Stimulated activated CD4-positive, alpha-beta T cell treated with anti-CD3 and anti-CD28 coated beads, TNF-alpha, amount 100 ng/mL, for 4 hours (primary cell): Measurements from ENCODE around the gene MAPKAPK2.

Experiments used
- DNase-seq, 3 experiments: peaks; one replicate each; pipeline ENCODE4 v3.0.0-alpha.2; 2020; ENCODE audit warnings: low read depth in 3 of 3

MAPKAPK2 gene

GRCh38 chr1:206703661-206704060 lies 19.0 kb downstream of the MAPKAPK2 start:
- peak in 2 of 3 experiments; percentile 33 to 45 for DNase-seq

- DNase-seq: no peak
Observed at GRCh38 chr1:206704226-206704625, 19.5 kb downstream of the MAPKAPK2 start.

GRCh38 chr1:206705191-206705590 lies 20.5 kb downstream of the MAPKAPK2 start:
- no peak for DNase-seq

GRCh38 chr1:206705726-206706297 lies 21.1 kb downstream of the MAPKAPK2 start:
- DNase-seq: no peak

GRCh38 chr1:206706298-206706791 lies 21.6 kb downstream of the MAPKAPK2 start:
- DNase-seq: peak in 2 of 3 experiments; percentile 19 to 32

- DNase-seq: no peak
Observed at GRCh38 chr1:206706806-206707366, 22.2 kb downstream of the MAPKAPK2 start.

GRCh38 chr1:206708058-206708457 lies 23.4 kb downstream of the MAPKAPK2 start:
- no peak for DNase-seq

GRCh38 chr1:206708882-206709281 lies 24.2 kb downstream of the MAPKAPK2 start:
- no peak for DNase-seq

- DNase-seq: no peak
Observed at GRCh38 chr1:206709322-206709721, 24.6 kb downstream of the MAPKAPK2 start.

- no peak for DNase-seq
Observed at GRCh38 chr1:206709772-206710459, 25.2 kb downstream of the MAPKAPK2 start.

- no peak for DNase-seq
Observed at GRCh38 chr1:206710460-206710823, 25.7 kb downstream of the MAPKAPK2 start.

GRCh38 chr1:206713070-206713469 lies 28.4 kb downstream of the MAPKAPK2 start:
- no peak for DNase-seq

- no peak for DNase-seq
Observed at GRCh38 chr1:206713910-206714312, 29.2 kb downstream of the MAPKAPK2 start.

GRCh38 chr1:206714331-206715058 lies 29.8 kb downstream of the MAPKAPK2 start:
- no peak for DNase-seq

GRCh38 chr1:206715120-206715519 lies 30.4 kb downstream of the MAPKAPK2 start:
- no peak for DNase-seq

- no peak for DNase-seq
Observed at GRCh38 chr1:206715552-206716158, 30.9 kb downstream of the MAPKAPK2 start.

GRCh38 chr1:206716159-206716869 lies 31.6 kb downstream of the MAPKAPK2 start:
- DNase-seq: no peak

GRCh38 chr1:206716870-206717673 lies 32.4 kb downstream of the MAPKAPK2 start:
- DNase-seq: no peak

GRCh38 chr1:206717674-206717989 lies 32.9 kb downstream of the MAPKAPK2 start:
- DNase-seq: no peak

GRCh38 chr1:206719169-206719839 lies 34.6 kb downstream of the MAPKAPK2 start:
- no peak for DNase-seq
